WTC11 (cell line): ENCODE results near the gene GUCY1A2.

Experiments
- ATF6 ChIP-seq: sonication (generic); formaldehyde crosslinking; IDR thresholded peaks from 2 replicates; pipeline ENCODE4 v1.8.1; 2023; ENCODE audit warnings: mild to moderate bottlenecking, missing genetic modification reagents
- CBFB ChIP-seq: sonication (generic); formaldehyde crosslinking; IDR thresholded peaks from 2 replicates; pipeline ENCODE4 v1.8.1; 2022; ENCODE audit warnings: mild to moderate bottlenecking, low read depth, missing genetic modification reagents
- CTCF ChIP-seq: fragments of 200-600 bp; IDR thresholded peaks from 2 replicates; pipeline ENCODE4 v1.8.0; 2022; ENCODE audit warnings: antibody characterized with exemption
- ETV6 ChIP-seq: sonication (generic); formaldehyde crosslinking; IDR thresholded peaks from 2 replicates; pipeline ENCODE4 v1.8.1; 2022; ENCODE audit warnings: mild to moderate bottlenecking, missing genetic modification reagents
- FOXJ3 ChIP-seq: sonication (generic); formaldehyde crosslinking; IDR thresholded peaks from 2 replicates; pipeline ENCODE4 v1.9.0; 2021; ENCODE audit warnings: missing genetic modification reagents, mild to moderate bottlenecking, borderline replicate concordance
- MLX ChIP-seq: sonication (generic); formaldehyde crosslinking; IDR thresholded peaks from 2 replicates; pipeline ENCODE4 v1.8.1; 2023; ENCODE audit warnings: mild to moderate bottlenecking, missing genetic modification reagents, moderate library complexity
- ZNF121 ChIP-seq: sonication (generic); formaldehyde crosslinking; IDR thresholded peaks from 2 replicates; pipeline ENCODE4 v1.8.0; 2023; ENCODE audit warnings: missing genetic modification reagents
- ZNF416 ChIP-seq: fragments of 250-450 bp; sonication (Bioruptor Pico); IDR thresholded peaks from 2 replicates; pipeline ENCODE4 v1.9.0; 2021; ENCODE audit warnings: mild to moderate bottlenecking, inconsistent platforms
- ZNF423 ChIP-seq: fragments of 250-450 bp; sonication (Bioruptor Pico); IDR thresholded peaks from 2 replicates; pipeline ENCODE4 v2.1.2; 2022; ENCODE audit warnings: mild to moderate bottlenecking, moderate library complexity
- ZNF512 ChIP-seq: sonication (generic); formaldehyde crosslinking; IDR thresholded peaks from 2 replicates; pipeline ENCODE4 v1.8.1; 2022; ENCODE audit warnings: missing genetic modification reagents, borderline replicate concordance
- TF ChIP-seq, protein P1 (sequence below): sonication (generic); formaldehyde crosslinking; conservative IDR thresholded peaks from 2 replicates; pipeline ENCODE4 v1.8.1; 2023; ENCODE audit warnings: mild to moderate bottlenecking, low read depth, missing genetic modification reagents, moderate library complexity
- TF ChIP-seq, protein P2 (sequence below): sonication (generic); formaldehyde crosslinking; IDR thresholded peaks from 2 replicates; pipeline ENCODE4 v1.8.0; 2022; ENCODE audit warnings: mild to moderate bottlenecking, missing genetic modification reagents
- TF ChIP-seq, protein P3 (sequence below): fragments of 250-450 bp; sonication (Bioruptor Pico); IDR thresholded peaks from 2 replicates; pipeline ENCODE4 v1.9.0; 2021; ENCODE audit warnings: mild to moderate bottlenecking

GRCh38 chr11:106986261-106986660 lies 32.0 kb downstream of the GUCY1A2 start:
- no peak for TF ChIP-seq FOXJ3
- TF ChIP-seq ZNF512 (CRISPR knock-in tag), result no peak
- TF ChIP-seq ZNF416 (CRISPR knock-in tag), result no peak
- no peak for TF ChIP-seq CTCF
- no peak for TF ChIP-seq ATF6 (CRISPR knock-in tag)
- TF ChIP-seq ZNF423 (CRISPR knock-in tag), result no peak
- TF ChIP-seq, protein P1, sequence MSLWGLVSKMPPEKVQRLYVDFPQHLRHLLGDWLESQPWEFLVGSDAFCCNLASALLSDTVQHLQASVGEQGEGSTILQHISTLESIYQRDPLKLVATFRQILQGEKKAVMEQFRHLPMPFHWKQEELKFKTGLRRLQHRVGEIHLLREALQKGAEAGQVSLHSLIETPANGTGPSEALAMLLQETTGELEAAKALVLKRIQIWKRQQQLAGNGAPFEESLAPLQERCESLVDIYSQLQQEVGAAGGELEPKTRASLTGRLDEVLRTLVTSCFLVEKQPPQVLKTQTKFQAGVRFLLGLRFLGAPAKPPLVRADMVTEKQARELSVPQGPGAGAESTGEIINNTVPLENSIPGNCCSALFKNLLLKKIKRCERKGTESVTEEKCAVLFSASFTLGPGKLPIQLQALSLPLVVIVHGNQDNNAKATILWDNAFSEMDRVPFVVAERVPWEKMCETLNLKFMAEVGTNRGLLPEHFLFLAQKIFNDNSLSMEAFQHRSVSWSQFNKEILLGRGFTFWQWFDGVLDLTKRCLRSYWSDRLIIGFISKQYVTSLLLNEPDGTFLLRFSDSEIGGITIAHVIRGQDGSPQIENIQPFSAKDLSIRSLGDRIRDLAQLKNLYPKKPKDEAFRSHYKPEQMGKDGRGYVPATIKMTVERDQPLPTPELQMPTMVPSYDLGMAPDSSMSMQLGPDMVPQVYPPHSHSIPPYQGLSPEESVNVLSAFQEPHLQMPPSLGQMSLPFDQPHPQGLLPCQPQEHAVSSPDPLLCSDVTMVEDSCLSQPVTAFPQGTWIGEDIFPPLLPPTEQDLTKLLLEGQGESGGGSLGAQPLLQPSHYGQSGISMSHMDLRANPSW, result no peak
- TF ChIP-seq MLX (CRISPR knock-in tag), result no peak
- no peak for TF ChIP-seq CBFB (CRISPR knock-in tag)
- TF ChIP-seq, protein P2, sequence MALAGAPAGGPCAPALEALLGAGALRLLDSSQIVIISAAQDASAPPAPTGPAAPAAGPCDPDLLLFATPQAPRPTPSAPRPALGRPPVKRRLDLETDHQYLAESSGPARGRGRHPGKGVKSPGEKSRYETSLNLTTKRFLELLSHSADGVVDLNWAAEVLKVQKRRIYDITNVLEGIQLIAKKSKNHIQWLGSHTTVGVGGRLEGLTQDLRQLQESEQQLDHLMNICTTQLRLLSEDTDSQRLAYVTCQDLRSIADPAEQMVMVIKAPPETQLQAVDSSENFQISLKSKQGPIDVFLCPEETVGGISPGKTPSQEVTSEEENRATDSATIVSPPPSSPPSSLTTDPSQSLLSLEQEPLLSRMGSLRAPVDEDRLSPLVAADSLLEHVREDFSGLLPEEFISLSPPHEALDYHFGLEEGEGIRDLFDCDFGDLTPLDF (CRISPR knock-in tag), result no peak
- no peak for TF ChIP-seq ZNF121 (CRISPR knock-in tag)
- TF ChIP-seq, protein P3, sequence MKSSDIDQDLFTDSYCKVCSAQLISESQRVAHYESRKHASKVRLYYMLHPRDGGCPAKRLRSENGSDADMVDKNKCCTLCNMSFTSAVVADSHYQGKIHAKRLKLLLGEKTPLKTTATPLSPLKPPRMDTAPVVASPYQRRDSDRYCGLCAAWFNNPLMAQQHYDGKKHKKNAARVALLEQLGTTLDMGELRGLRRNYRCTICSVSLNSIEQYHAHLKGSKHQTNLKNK, result no peak
- TF ChIP-seq ETV6, result no peak
